ENCODE data around the gene TASOR2.

The TASOR2 gene

GRCh38 chr10:5684318-5684970, at the start of gene TASOR2:
TASOR2 (plus strand) TSS chr10:5684838; CDS start chr10:5720643, 35,805 bp downstream.
- peak; percentile 98 for DNase-seq (ENCODE audit: low read depth)

- no peak for DNase-seq (ENCODE audit: low read depth)
Measured at GRCh38 chr10:5634918-5635317, 49.7 kb upstream of the TASOR2 start.

GRCh38 chr10:5638494-5638893, 46.1 kb upstream of the TASOR2 start:
- DNase-seq (ENCODE audit: low read depth) = no peak

- no peak for DNase-seq (ENCODE audit: low read depth)
Measured at GRCh38 chr10:5639066-5639465, 45.6 kb upstream of the TASOR2 start.

GRCh38 chr10:5640036-5640435, 44.6 kb upstream of the TASOR2 start:
- no peak for DNase-seq (ENCODE audit: low read depth)

- no peak for DNase-seq (ENCODE audit: low read depth)
Measured at GRCh38 chr10:5640501-5640900, 44.1 kb upstream of the TASOR2 start.

GRCh38 chr10:5641501-5641900, 43.1 kb upstream of the TASOR2 start:
- DNase-seq (ENCODE audit: low read depth) = no peak

GRCh38 chr10:5643346-5644067, 41.1 kb upstream of the TASOR2 start:
- DNase-seq (ENCODE audit: low read depth) = no peak

GRCh38 chr10:5644930-5645329, 39.7 kb upstream of the TASOR2 start:
- no peak for DNase-seq (ENCODE audit: low read depth)

- no peak for DNase-seq (ENCODE audit: low read depth)
Measured at GRCh38 chr10:5645375-5645774, 39.3 kb upstream of the TASOR2 start.

GRCh38 chr10:5645944-5646617, 38.6 kb upstream of the TASOR2 start:
- no peak for DNase-seq (ENCODE audit: low read depth)

- no peak for DNase-seq (ENCODE audit: low read depth)
Measured at GRCh38 chr10:5647507-5648240, 37.0 kb upstream of the TASOR2 start.

- DNase-seq (ENCODE audit: low read depth) = no peak
Measured at GRCh38 chr10:5648494-5649457, 35.9 kb upstream of the TASOR2 start.

GRCh38 chr10:5649746-5650145, 34.9 kb upstream of the TASOR2 start:
- DNase-seq (ENCODE audit: low read depth) = no peak

- DNase-seq (ENCODE audit: low read depth) = no peak
Measured at GRCh38 chr10:5650664-5651387, 33.8 kb upstream of the TASOR2 start.

- DNase-seq (ENCODE audit: low read depth) = no peak
Measured at GRCh38 chr10:5651388-5651764, 33.3 kb upstream of the TASOR2 start.

GRCh38 chr10:5652746-5653145, 31.9 kb upstream of the TASOR2 start:
- DNase-seq (ENCODE audit: low read depth) = no peak

GRCh38 chr10:5654218-5654755, 30.4 kb upstream of the TASOR2 start:
- DNase-seq (ENCODE audit: low read depth) = no peak

- DNase-seq (ENCODE audit: low read depth) = no peak
Measured at GRCh38 chr10:5655121-5655520, 29.5 kb upstream of the TASOR2 start.

All from stimulated activated CD8-positive, alpha-beta memory T cell treated with anti-CD3 and anti-CD28 coated beads, Interleukin-4, amount 100 ng/mL, for 24 hours (primary cell).